ENCODE data around the gene ANKRD39. TPM values are rescaled to one million over a fixed set of nuclear protein-coding genes. Genes with fewer than 3 reads are reported as not detected.

Gene ANKRD39
- total and polyA plus RNA-seq, 2 experiments from 2014 or later = 17.5 to 32.0 TPM

- H3K4me1 ChIP-seq (ENCODE audit: insufficient read depth) = peaks cover 4% of the 10 kb centered on the region
- H2AFZ ChIP-seq = no peak overlapping the region
- no peaks in the 10 kb centered on the region for H3F3A ChIP-seq (replicated peaks; ENCODE audit: low read depth)
- Mint-ChIP-seq H3K4me3 (no peak overlapping the region), H3K27me3 (ENCODE audit: insufficient read depth, low read depth, poor library complexity) (peaks cover 17% of the 10 kb centered on the region), H3K9me3 (no peaks in the 10 kb centered on the region), H3K4me1 (peaks cover 34% of the 10 kb centered on the region), H3K36me3 (ENCODE audit: low read depth) (no peaks in the 10 kb centered on the region), H3K27ac (no peak overlapping the region)
- no peaks in the 10 kb centered on the region for H3K27me3 ChIP-seq (ENCODE audit: insufficient read depth)
- no peak for TF ChIP-seq POLR2AphosphoS5 (IDR thresholded peaks at IDR 0.05; ENCODE audit: low read depth)
- no peak for TF ChIP-seq ZNF331 (CRISPR knock-in tag; IDR thresholded peaks at IDR 0.05; ENCODE audit: low read depth)
- no peak for TF ChIP-seq ZNF462 (CRISPR knock-in tag; IDR thresholded peaks at IDR 0.05)
- TF ChIP-seq ZNF114 (CRISPR knock-in tag; IDR thresholded peaks at IDR 0.05) = no peak
- TF ChIP-seq EZH2phosphoT487 (IDR thresholded peaks at IDR 0.05; ENCODE audit: unreplicated experiment) = no peak
- no peak for TF ChIP-seq EZH2 (IDR thresholded peaks at IDR 0.05; ENCODE audit: low read depth, unreplicated experiment)
- TF ChIP-seq JUNB (IDR thresholded peaks at IDR 0.05; ENCODE audit: unreplicated experiment) = no peak
- no peak for TF ChIP-seq CREB1 (CRISPR knock-in tag; IDR thresholded peaks at IDR 0.05; ENCODE audit: low read depth)
- no peak for TF ChIP-seq ETS1 (IDR thresholded peaks at IDR 0.05)
- TF ChIP-seq STAT1 (IDR thresholded peaks at IDR 0.05; ENCODE audit: unreplicated experiment) = no peak
- TF ChIP-seq REST (IDR thresholded peaks at IDR 0.05; ENCODE audit: unreplicated experiment) = no peak
- no peak for TF ChIP-seq CTCF (conservative IDR thresholded peaks at IDR 0.05; ENCODE audit: low read depth in 2 of 2)
- no peak for TF ChIP-seq NANOG (IDR thresholded peaks at IDR 0.05; ENCODE audit: borderline replicate concordance)
- H3K9me2 ChIP-seq (ENCODE audit: insufficient read depth) = no peaks in the 10 kb centered on the region
- H3K79me2 ChIP-seq (replicated peaks; ENCODE audit: insufficient read depth) = no peaks in the 10 kb centered on the region
- no peak for DNase-seq (ENCODE audit: low spot score)
- no peak overlapping the region for H3K4me2 ChIP-seq
- no peaks in the 10 kb centered on the region for H4K20me1 ChIP-seq (replicated peaks; ENCODE audit: insufficient read depth)
- no peaks in the 10 kb centered on the region for H3K36me3 ChIP-seq (ENCODE audit: insufficient read depth)
- H3K27ac ChIP-seq (ENCODE audit: low read depth) = no peak overlapping the region
- no peak overlapping the region for H3K4me3 ChIP-seq
- no peak for ATAC-seq
These were observed 32.4 kb upstream of the ANKRD39 start for GRCh38 chr2:96890252-96890651.

Data from GM23338 (cell line).